Uterus (tissue), 4 donors: ENCODE data around the gene QSOX2. TPM values are rescaled to one million over a fixed set of nuclear protein-coding genes. Genes with fewer than 3 reads are reported as not detected.

Experiments used
- DNase-seq, 2 donors: peaks; one replicate each; pipeline ENCODE4 v3.0.0-alpha.2; 2019 to 2020
- H3K27ac ChIP-seq, 2 donors: fragments of 200-600 bp; sonication (generic); 1 replicate in 1 of 2; 2 replicates in 1 of 2; pipeline ENCODE4 v1.5.1; 2016 to 2018
- H3K27me3 ChIP-seq, 2 donors: fragments of 200-600 bp; sonication (generic); one replicate each; pipeline ENCODE4 v1.5.1; 2018 to 2019; ENCODE audit warnings: control low read depth in 1 of 2
- H3K36me3 ChIP-seq, 2 donors: fragments of 200-600 bp; sonication (generic); one replicate each; pipeline ENCODE4 v1.5.1; 2019; ENCODE audit warnings: control low read depth in 1 of 2
- H3K4me1 ChIP-seq, 2 donors: fragments of 200-600 bp; sonication (generic); one replicate each; pipeline ENCODE4 v1.5.1; 2018 to 2019; ENCODE audit warnings: control low read depth in 1 of 2
- H3K4me3 ChIP-seq, 2 donors: fragments of 200-600 bp; sonication (generic); 1 replicate in 1 of 2; 2 replicates in 1 of 2; pipeline ENCODE4 v1.5.1; 2018 to 2019; ENCODE audit warnings: mild to moderate bottlenecking in 1 of 2
- H3K9me3 ChIP-seq, 2 donors: fragments of 200-600 bp; sonication (generic); one replicate each; pipeline ENCODE4 v1.5.1; 2019; ENCODE audit warnings: control low read depth in 1 of 2
- POLR2A ChIP-seq, 2 donors: fragments of 450-650 bp; IDR thresholded peaks; one replicate each; pipeline ENCODE4 v1.6.1; 2016; ENCODE audit warnings: antibody characterized with exemption in 2 of 2, mild to moderate bottlenecking in 1 of 2, moderate library complexity in 1 of 2
- intact Hi-C: fragments of 100-400 bp; cut with DNase I; formaldehyde crosslinking; loops from one replicate; pipeline ENCODE4 v1.15.1; 2023; ENCODE audit warnings: low total_unique reads
- total RNA-seq, 4 donors: library from RNA; depleted of rRNA in 3 of 4; stranded (reverse); fragments of >200 nt in 3 of 4; gene quantifications; one replicate each; pipeline versions ENCODE4 v1.1.0 to v1.2.4, GENCODE V29; 2014 to 2023
- TF ChIP-seq, protein P1 (sequence below), 4 experiments: fragments of 200-600 bp in 2 of 4; fragments of 450-650 bp in 2 of 4; sonication (generic) in 2 of 4; IDR thresholded peaks; one replicate each; pipeline ENCODE4 v1.5.1; 2016 to 2019; ENCODE audit warnings: antibody characterized with exemption in 4 of 4, mild to moderate bottlenecking in 2 of 4, moderate library complexity in 1 of 4
- donor health status: DM: yes; HTN: yes; CAD: no.

QSOX2 gene
- total RNA-seq, 4 donors from 2014 or later: 5.6 to 13.1 (median 9.2) TPM

DNA sequence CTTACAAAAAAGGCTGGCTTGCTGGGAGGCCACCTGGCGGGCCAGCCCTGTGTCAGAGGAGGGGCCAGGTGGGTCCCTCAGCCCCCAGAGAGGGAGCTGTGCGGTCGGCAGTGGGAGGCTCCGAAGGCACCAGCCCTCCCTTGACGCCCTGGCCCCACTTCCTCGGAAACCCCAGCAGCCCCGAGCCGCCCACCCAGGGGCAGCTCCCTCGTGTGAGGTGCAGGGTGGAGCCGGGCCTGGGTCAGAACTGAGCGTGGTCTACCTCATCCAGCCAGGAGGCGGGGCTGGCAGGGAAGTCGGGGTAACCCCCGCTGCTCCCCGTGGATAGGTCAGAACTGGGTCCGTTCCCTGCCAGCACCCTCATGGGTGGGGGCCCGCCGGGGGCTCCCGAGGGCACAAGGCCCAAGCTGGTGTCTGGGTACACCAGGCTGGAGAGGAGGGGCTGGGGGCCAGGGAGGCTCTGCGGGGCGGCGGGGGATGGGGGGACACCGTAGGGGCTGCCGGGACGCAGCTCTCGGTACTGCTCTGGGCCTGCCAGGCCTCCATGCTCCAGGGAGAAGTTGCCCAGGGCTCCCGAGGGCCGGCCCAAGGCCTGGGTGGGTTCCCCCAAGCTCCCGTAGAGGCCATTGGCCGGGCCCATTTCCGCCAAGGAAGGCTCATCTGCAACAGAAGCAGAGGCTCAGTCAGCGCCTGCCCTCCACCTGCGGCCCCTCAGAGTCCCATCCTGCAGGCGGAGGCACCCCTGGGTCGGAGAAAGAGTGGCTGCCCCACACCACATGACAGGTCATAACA is 48.3 kb downstream of the QSOX2 start:
- H3K36me3 ChIP-seq: no peaks in the 10 kb centered on the region
- H3K9me3 ChIP-seq: no peaks in the 10 kb centered on the region
- no peak overlapping the region for H3K4me3 ChIP-seq
- intact Hi-C loops: no loop called here
- H3K4me1 ChIP-seq: peaks cover 0 to 13% of the 10 kb centered on the region in 2 donors
- no peak overlapping the region for H3K27ac ChIP-seq
- H3K27me3 ChIP-seq: peaks cover under 1 to 55% of the 10 kb centered on the region in 2 donors
- no peak for DNase-seq
- TF ChIP-seq, protein P1, sequence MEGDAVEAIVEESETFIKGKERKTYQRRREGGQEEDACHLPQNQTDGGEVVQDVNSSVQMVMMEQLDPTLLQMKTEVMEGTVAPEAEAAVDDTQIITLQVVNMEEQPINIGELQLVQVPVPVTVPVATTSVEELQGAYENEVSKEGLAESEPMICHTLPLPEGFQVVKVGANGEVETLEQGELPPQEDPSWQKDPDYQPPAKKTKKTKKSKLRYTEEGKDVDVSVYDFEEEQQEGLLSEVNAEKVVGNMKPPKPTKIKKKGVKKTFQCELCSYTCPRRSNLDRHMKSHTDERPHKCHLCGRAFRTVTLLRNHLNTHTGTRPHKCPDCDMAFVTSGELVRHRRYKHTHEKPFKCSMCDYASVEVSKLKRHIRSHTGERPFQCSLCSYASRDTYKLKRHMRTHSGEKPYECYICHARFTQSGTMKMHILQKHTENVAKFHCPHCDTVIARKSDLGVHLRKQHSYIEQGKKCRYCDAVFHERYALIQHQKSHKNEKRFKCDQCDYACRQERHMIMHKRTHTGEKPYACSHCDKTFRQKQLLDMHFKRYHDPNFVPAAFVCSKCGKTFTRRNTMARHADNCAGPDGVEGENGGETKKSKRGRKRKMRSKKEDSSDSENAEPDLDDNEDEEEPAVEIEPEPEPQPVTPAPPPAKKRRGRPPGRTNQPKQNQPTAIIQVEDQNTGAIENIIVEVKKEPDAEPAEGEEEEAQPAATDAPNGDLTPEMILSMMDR (IDR thresholded peaks at IDR 0.05): no peak
- no peak for TF ChIP-seq POLR2A (IDR thresholded peaks at IDR 0.05)

DNA sequence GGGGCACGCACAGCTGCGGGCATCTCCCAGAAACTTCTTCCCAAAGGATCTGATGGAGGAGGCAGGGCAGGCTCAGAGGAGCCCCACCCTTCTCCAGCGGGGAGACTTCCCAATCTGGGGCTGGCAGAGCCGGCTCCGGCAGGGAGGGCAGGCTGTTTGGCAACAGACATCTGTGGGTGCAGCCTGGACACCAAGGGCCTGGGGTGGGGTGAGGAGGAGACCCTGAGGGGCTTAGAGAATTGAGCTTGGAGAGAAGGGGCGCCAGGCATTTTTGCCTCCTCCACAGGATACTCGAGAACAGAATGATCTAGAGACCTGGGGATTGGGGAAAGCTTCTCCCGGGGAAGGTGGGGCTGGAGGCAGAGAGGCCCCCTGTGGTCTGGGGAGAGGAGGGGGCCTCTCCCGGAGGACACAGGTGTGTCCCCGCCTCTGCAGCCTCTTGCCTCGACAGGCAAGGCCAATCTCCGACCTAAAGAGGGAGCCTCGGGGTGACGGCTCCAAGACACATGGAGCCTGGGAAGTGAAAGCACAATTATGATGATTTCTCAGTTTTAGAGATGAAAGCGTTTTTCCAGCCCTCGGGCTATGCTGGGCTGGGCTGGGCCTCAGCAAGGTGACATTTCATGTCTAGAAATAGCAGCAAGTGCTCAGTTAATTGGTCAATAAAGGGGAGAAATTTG is 49.1 kb downstream of the QSOX2 start:
- TF ChIP-seq, protein P1 (IDR thresholded peaks at IDR 0.05): no peak
- no peak for TF ChIP-seq POLR2A (IDR thresholded peaks at IDR 0.05)
- Histone ChIP-seq H3K27ac (no peak overlapping the region), H3K4me3 (no peak overlapping the region), H3K9me3 (no peaks in the 10 kb centered on the region), H3K27me3 (peaks cover 0 to 61% of the 10 kb centered on the region in 2 donors), H3K4me1 (peaks cover 0 to 13% of the 10 kb centered on the region in 2 donors), H3K36me3 (no peaks in the 10 kb centered on the region)
- no peak for DNase-seq
- intact Hi-C loops: no loop called here

DNA sequence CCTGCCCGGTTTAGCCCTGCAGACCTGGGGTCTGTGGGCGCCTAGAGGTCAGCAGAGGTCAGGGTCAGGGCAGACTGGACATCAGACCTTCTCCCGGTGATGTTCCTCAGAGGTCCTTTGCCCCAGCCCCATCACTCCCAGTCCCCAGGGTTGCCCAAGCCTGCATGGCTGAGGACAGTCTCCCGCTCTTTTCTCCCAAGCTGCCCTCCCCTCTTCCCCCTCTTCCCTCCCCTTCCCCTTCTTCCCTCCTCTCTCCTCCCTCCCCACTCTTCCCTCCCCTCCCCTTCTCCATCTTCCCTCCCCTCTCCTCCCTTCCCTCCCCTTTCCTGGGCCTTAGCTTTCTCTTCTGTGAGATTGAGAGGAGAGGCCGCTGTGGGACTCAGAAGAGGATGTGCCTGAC is 51.1 kb downstream of the QSOX2 start:
- no peak for DNase-seq
- TF ChIP-seq POLR2A (IDR thresholded peaks at IDR 0.05): no peak
- TF ChIP-seq, protein P1 (IDR thresholded peaks at IDR 0.05): no peak
- H3K9me3 ChIP-seq: no peaks in the 10 kb centered on the region
- H3K27ac ChIP-seq: no peak overlapping the region
- intact Hi-C loops: no loop called here
- peaks cover 0 to 13% of the 10 kb centered on the region in 2 donors for H3K4me1 ChIP-seq
- peaks cover 0 to 48% of the 10 kb centered on the region in 2 donors for H3K27me3 ChIP-seq
- H3K36me3 ChIP-seq: no peaks in the 10 kb centered on the region
- no peak overlapping the region for H3K4me3 ChIP-seq

DNA sequence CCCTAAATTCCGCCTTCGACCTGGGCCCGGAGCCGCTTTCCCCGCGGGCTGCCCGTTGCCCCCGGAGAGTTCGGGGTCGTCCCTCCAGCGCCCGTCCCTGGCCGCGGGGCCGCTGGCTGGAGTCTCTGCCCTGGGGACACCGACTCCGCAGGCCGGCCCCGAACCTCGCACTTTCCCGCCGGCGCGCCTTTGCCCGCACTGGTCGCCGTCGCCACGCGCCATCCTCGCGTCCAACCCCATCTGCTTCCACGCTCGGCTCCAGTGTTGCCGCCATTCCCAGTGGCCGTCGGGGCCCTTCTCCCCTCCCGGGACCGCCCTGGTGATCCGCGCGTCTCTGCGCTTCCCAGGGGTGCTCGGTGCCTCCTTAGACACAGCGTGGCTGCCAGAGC is 51.7 kb downstream of the QSOX2 start:
- no peaks in the 10 kb centered on the region for H3K9me3 ChIP-seq
- peaks cover 0 to 48% of the 10 kb centered on the region in 2 donors for H3K27me3 ChIP-seq
- no peak overlapping the region for H3K27ac ChIP-seq
- intact Hi-C loops: no loop called here
- TF ChIP-seq POLR2A (IDR thresholded peaks at IDR 0.05): no peak
- TF ChIP-seq, protein P1 (IDR thresholded peaks at IDR 0.05): no peak
- H3K4me3 ChIP-seq: no peak overlapping the region
- no peak for DNase-seq
- H3K36me3 ChIP-seq: no peaks in the 10 kb centered on the region
- H3K4me1 ChIP-seq: peaks cover 0 to 12% of the 10 kb centered on the region in 2 donors
